GM23248 (cell line): ENCODE data around the gene XXYLT1. TPM values are rescaled to one million over a fixed set of nuclear protein-coding genes. Genes with fewer than 3 reads are reported as not detected.
"Not testable (repeated sequence)": the region's sequence is repeated elsewhere in the genome, so short reads cannot be mapped to it uniquely, and the experiment has no call there.

Experiments
- DNase-seq: peaks from one replicate; pipeline ENCODE4 v3.0.0-alpha.2; 2015
- H2AFZ ChIP-seq: fragments of 200-600 bp; sonication (generic); 2 replicates; pipeline ENCODE4 v1.6.1; 2016; ENCODE audit warnings: antibody characterized with exemption
- H3F3A ChIP-seq: fragments of 200-600 bp; sonication (generic); 2 replicates; pipeline ENCODE4 v1.6.1; 2016; ENCODE audit warnings: mild to moderate bottlenecking, antibody characterized with exemption, mixed run types; ENCODE audit not compliant: insufficient read depth
- H3K27ac ChIP-seq: fragments of 200-600 bp; sonication (generic); 2 replicates; pipeline ENCODE4 v1.5.1; 2016; ENCODE audit warnings: mild to moderate bottlenecking
- H3K27me3 ChIP-seq: fragments of 200-600 bp; sonication (generic); replicated peaks from 2 replicates; pipeline ENCODE4 v1.6.1; 2016; ENCODE audit warnings: mild to moderate bottlenecking; ENCODE audit not compliant: insufficient read depth
- H3K36me3 ChIP-seq: fragments of 200-600 bp; sonication (generic); 2 replicates; pipeline ENCODE4 v1.6.1; 2016; ENCODE audit warnings: low read depth, mild to moderate bottlenecking
- H3K4me1 ChIP-seq: fragments of 200-600 bp; sonication (generic); 2 replicates; pipeline ENCODE4 v1.6.1; 2016; ENCODE audit warnings: mild to moderate bottlenecking; ENCODE audit not compliant: insufficient read depth
- H3K4me2 ChIP-seq: fragments of 200-600 bp; sonication (generic); one replicate; pipeline ENCODE4 v1.6.1; 2016; ENCODE audit warnings: mild to moderate bottlenecking; ENCODE audit not compliant: unreplicated experiment
- H3K4me3 ChIP-seq: fragments of 200-600 bp; sonication (generic); 2 replicates; pipeline ENCODE4 v1.5.1; 2016; ENCODE audit warnings: mild to moderate bottlenecking
- H3K79me2 ChIP-seq: fragments of 200-600 bp; sonication (generic); 2 replicates; pipeline ENCODE4 v1.6.1; 2016; ENCODE audit warnings: mild to moderate bottlenecking; ENCODE audit not compliant: insufficient read depth
- H3K9ac ChIP-seq: fragments of 200-600 bp; sonication (generic); 2 replicates; pipeline ENCODE4 v1.6.1; 2016; ENCODE audit warnings: mild to moderate bottlenecking
- H3K9me2 ChIP-seq: fragments of 200-600 bp; sonication (generic); 2 replicates; pipeline ENCODE4 v1.6.1; 2016; ENCODE audit warnings: mixed run types, mild to moderate bottlenecking, moderate library complexity; ENCODE audit not compliant: insufficient read depth
- H3K9me3 ChIP-seq: fragments of 200-600 bp; sonication (generic); one replicate; pipeline ENCODE4 v1.6.1; 2017; ENCODE audit warnings: low read depth
- H4K20me1 ChIP-seq: fragments of 200-600 bp; sonication (generic); 2 replicates; pipeline ENCODE4 v1.6.0; 2016; ENCODE audit not compliant: insufficient read depth
- EZH2 ChIP-seq: fragments of 200-600 bp; sonication (generic); IDR thresholded peaks from 2 replicates; pipeline ENCODE4 v1.6.1; 2018; ENCODE audit warnings: antibody characterized with exemption, mild to moderate bottlenecking; ENCODE audit not compliant: insufficient read depth, poor library complexity, severe bottlenecking
- EZH2phosphoT487 ChIP-seq: fragments of 200-600 bp; sonication (generic); IDR thresholded peaks from 2 replicates; pipeline ENCODE4 v1.6.1; 2018; ENCODE audit warnings: antibody characterized with exemption, moderate library complexity, mild to moderate bottlenecking, low read depth; ENCODE audit not compliant: insufficient read depth
- WGBS, 2 experiments: methylation state at CpG; one replicate each; pipeline ENCODE4 v1.1.6; 2015 to 2017; ENCODE audit warnings: low lambda C conversion rate in 2 of 2, low coverage in 1 of 2; ENCODE audit errors: missing lambda C conversion rate in 2 of 2; 5-methylcytosine and 5-hydroxymethylcytosine counted together
- in situ Hi-C: fragments of 300-500 bp; cut with MboI; formaldehyde crosslinking; loops from 2 replicates; pipeline ENCODE4 v1.15.0; 2020
- polyA plus RNA-seq: library from polyadenylated mRNA; unstranded; fragments of >200 nt; fragmentation: Nextera tagmentation; extraction: Ambion mirVana; gene quantifications from 2 replicates; pipeline ENCODE4 v1.2.1, GENCODE V29; 2016
- total RNA-seq: library from RNA; depleted of rRNA; stranded (reverse); fragments of >200 nt; shearing (Covaris generic); gene quantifications from 2 replicates; pipeline ENCODE4 v1.2.3, GENCODE V29; 2014

The XXYLT1 gene
- total and polyA plus RNA-seq, 2 experiments from 2014 or later: 22.8 to 44.7 TPM

GRCh38 chr3:195111319-195111705, 159.6 kb downstream of the XXYLT1 start:
- no peaks in the 10 kb centered on the region for H4K20me1 ChIP-seq
- H3K9ac ChIP-seq: no peak overlapping the region
- no peak overlapping the region for H3K27ac ChIP-seq
- H3K9me3 ChIP-seq: no peaks in the 10 kb centered on the region
- TF ChIP-seq EZH2: no peak
- TF ChIP-seq EZH2phosphoT487: no peak
- H3K36me3 ChIP-seq: no peaks in the 10 kb centered on the region
- H3K4me2 ChIP-seq: no peak overlapping the region
- in situ Hi-C loops: loop anchor here (25.0 kb wide), 1 partner anchor 401 kb away; no protein-coding TSS in a partner anchor
- DNase-seq: no peak
- H2AFZ ChIP-seq: no peak overlapping the region
- H3F3A ChIP-seq: no peaks in the 10 kb centered on the region
- H3K4me1 ChIP-seq: no peaks in the 10 kb centered on the region
- no peak overlapping the region for H3K4me3 ChIP-seq
- H3K9me2 ChIP-seq: no peaks in the 10 kb centered on the region
- H3K27me3 ChIP-seq: no peaks in the 10 kb centered on the region
- WGBS, 2 experiments: 72 to 77% methylated on average over 9 of the region's 9 CpGs
- H3K79me2 ChIP-seq: no peaks in the 10 kb centered on the region

- Histone ChIP-seq H3K9me2 (no peaks in the 10 kb centered on the region), H3K79me2 (no peaks in the 10 kb centered on the region), H3K27ac (no peak overlapping the region), H3K4me2 (no peak overlapping the region), H3K9me3 (no peaks in the 10 kb centered on the region), H4K20me1 (no peaks in the 10 kb centered on the region), H3K27me3 (no peaks in the 10 kb centered on the region), H3F3A (no peaks in the 10 kb centered on the region), H3K9ac (no peak overlapping the region), H2AFZ (no peak overlapping the region), H3K4me3 (no peak overlapping the region), H3K4me1 (no peaks in the 10 kb centered on the region), H3K36me3 (no peaks in the 10 kb centered on the region)
- no peak for TF ChIP-seq EZH2phosphoT487
- no peak for TF ChIP-seq EZH2
- 58 to 61% methylated on average over 11 to 14 of the region's 14 CpGs for WGBS, 2 experiments
- DNase-seq: no peak
- in situ Hi-C loops: loop anchor here (25.0 kb wide), 1 partner anchor 402 kb away; no protein-coding TSS in a partner anchor
These were observed 160.2 kb downstream of the XXYLT1 start for GRCh38 chr3:195110647-195111318.

DNA sequence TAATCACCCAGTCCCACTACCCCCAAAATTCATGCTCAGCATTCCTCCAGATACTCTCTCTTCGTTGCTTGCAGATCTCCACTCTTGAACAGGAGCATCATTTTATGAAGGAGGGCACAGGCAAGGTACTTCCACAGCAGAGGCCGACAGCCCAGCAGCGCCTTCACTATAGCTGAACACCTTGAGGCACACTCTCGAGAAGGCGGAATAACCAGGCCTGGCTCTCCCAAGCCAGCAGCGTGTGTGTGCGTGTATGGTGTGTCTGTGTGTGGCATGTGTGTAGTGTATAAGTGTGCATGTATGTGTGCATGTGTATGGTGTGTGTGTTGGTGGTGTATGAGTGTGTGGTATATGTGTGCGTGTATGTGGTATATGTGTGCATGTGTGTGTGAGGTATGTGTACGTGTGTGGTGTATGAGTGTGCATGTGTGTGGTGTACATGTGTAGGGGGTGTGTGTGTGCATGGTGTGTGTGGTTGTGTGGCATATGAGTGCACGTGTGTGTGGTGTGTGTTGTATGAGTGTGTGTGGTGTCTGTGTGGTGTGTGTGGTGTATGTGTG, 161.8 kb downstream of the XXYLT1 start:
- 86 to 87% methylated on average over 10 of the region's 10 CpGs for WGBS, 2 experiments
- Histone ChIP-seq H3K9me3 (no peaks in the 10 kb centered on the region), H3K36me3 (no peaks in the 10 kb centered on the region), H3K27me3 (no peaks in the 10 kb centered on the region), H3K4me1 (no peaks in the 10 kb centered on the region), H4K20me1 (no peaks in the 10 kb centered on the region), H3K79me2 (no peaks in the 10 kb centered on the region), H3K9me2 (no peaks in the 10 kb centered on the region), H3K4me2 (no peak overlapping the region), H3F3A (peaks cover 5% of the 10 kb centered on the region; the same call in 1 of the 2 replicates), H2AFZ (no peak overlapping the region), H3K27ac (no peak overlapping the region), H3K4me3 (no peak overlapping the region), H3K9ac (no peak overlapping the region)
- in situ Hi-C loops: loop anchor here (10.0 to 25.0 kb wide), 2 partner anchors 403 to 424 kb away; partner anchors contain the start of gene FAM43A
- TF ChIP-seq EZH2 (no peak), EZH2phosphoT487 (no peak)
- no peak for DNase-seq

- H3K4me1 ChIP-seq: peaks cover 8% of the 10 kb centered on the region
- no peak for DNase-seq
- in situ Hi-C loops: loop anchor here (10.0 to 25.0 kb wide), 2 partner anchors 405 to 423 kb away; partner anchors contain the start of gene FAM43A
- H3K27ac ChIP-seq: no peak overlapping the region
- no peak overlapping the region for H2AFZ ChIP-seq
- no peaks in the 10 kb centered on the region for H3K79me2 ChIP-seq
- H3K4me3 ChIP-seq: no peak overlapping the region
- no peaks in the 10 kb centered on the region for H3K36me3 ChIP-seq
- no peak overlapping the region for H3K9ac ChIP-seq
- H3F3A ChIP-seq: peaks cover 5% of the 10 kb centered on the region; the same call in 1 of the 2 replicates
- no peaks in the 10 kb centered on the region for H4K20me1 ChIP-seq
- no peaks in the 10 kb centered on the region for H3K27me3 ChIP-seq
- no peak for TF ChIP-seq EZH2
- no peaks in the 10 kb centered on the region for H3K9me2 ChIP-seq
- no peak overlapping the region for H3K4me2 ChIP-seq
- WGBS, 2 experiments: 69 to 73% methylated on average over 4 to 8 of the region's 8 CpGs
- no peaks in the 10 kb centered on the region for H3K9me3 ChIP-seq
These were observed 163.4 kb downstream of the XXYLT1 start for GRCh38 chr3:195107593-195107992.

DNA sequence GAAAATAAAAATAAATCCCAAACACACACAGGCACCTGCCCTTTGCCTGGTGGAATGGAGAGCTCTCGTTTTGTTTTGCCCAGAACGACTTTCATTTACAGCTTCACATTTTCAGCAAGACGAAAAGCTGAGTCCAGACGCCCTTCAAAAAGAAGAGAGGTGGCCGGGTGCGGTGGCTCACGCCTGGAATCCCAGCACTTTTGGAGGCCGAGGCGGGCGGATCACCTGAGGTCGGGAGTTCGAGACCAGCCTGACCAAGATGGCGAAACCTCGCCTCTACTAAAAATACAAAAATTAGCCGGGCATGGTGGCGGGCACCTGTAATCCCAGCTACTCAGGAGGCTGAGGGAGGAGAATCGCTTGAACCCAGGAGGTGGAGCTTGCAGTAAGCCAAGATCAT, 163.9 kb downstream of the XXYLT1 start:
- H3K79me2 ChIP-seq, H3K9me3 ChIP-seq, H3K36me3 ChIP-seq, H2AFZ ChIP-seq, H3K27me3 ChIP-seq, H3K9ac ChIP-seq, H3K27ac ChIP-seq, H3K4me2 ChIP-seq, H3K9me2 ChIP-seq, DNase-seq, H4K20me1 ChIP-seq, H3K4me3 ChIP-seq: not testable (repeated sequence)
- in situ Hi-C loops: loop anchor here (10.0 to 25.0 kb wide), 2 partner anchors 405 to 422 kb away; partner anchors contain the start of gene FAM43A
- 88 to 89% methylated on average over 10 to 17 of the region's 17 CpGs for WGBS, 2 experiments
- Histone ChIP-seq H3F3A (peaks cover 10% of the 10 kb centered on the region), H3K4me1 (peaks cover 12% of the 10 kb centered on the region)
